Astrocyte of the cerebellum (primary cell): ENCODE measurements around the gene ZNF316.

ENCODE experiments used
- DNase-seq: peaks from one replicate; pipeline ENCODE4 v3.0.0-alpha.2; 2011; ENCODE audit warnings: low read depth
- H3K4me3 ChIP-seq: 2 replicates; pipeline ENCODE4 v1.5.1; 2011; ENCODE audit warnings: mild to moderate bottlenecking, low read depth, low read length, moderate library complexity
- CTCF ChIP-seq: IDR thresholded peaks from 2 replicates; pipeline ENCODE4 v1.5.1; 2012; ENCODE audit warnings: low read length, low read depth, moderate library complexity, mild to moderate bottlenecking; ENCODE audit errors: missing control alignments
- in situ Hi-C: cut with HindIII; loops from 2 replicates; pipeline ENCODE4 v1.10.0; 2017; ENCODE audit warnings: low sequenced_read_pairs

Gene ZNF316

GRCh38 chr7:6641305-6642035 lies 4.4 kb downstream of the ZNF316 start:
- in situ Hi-C loops = no loop called here
- H3K4me3 ChIP-seq = no peak overlapping the region
- no peak for DNase-seq
- TF ChIP-seq CTCF = no peak

DNA sequence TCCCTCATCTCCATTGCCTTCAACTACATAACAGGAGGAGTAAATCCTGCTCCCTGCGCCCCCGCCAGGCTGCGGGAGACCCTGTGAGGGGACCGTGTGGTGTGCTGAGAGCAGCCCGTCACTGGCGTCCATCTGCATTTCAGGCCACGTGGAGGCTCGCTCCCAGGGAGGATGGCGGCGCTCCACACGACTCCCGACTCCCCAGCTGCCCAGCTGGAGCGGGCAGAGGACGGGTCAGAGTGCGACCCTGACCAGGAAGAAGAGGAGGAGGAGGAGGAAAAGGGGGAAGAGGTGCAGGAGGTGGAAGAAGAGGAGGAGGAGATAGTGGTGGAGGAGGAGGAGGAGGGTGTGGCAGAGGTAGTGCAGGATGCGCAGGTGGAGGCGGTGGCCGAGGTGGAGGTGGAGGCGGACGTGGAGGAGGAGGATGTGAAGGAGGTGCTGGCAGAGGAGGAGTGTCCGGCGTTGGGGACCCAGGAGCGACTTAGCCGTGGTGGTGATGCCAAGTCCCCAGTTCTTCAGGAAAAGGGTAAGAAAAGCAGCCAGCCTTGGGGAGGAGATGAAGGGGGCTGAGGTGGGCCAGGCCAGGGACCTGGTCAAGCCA lies 5.2 kb downstream of the ZNF316 start:
- H3K4me3 ChIP-seq = no peak overlapping the region
- TF ChIP-seq CTCF = no peak
- in situ Hi-C loops = no loop called here

GRCh38 chr7:6642861-6643640 lies 5.9 kb downstream of the ZNF316 start:
- no peak for DNase-seq
- TF ChIP-seq CTCF = no peak
- no peak overlapping the region for H3K4me3 ChIP-seq
- in situ Hi-C loops = no loop called here

More for the DNA sequence above, 5.2 kb downstream of the ZNF316 start:
- DNase-seq = no peak

- H3K4me3 ChIP-seq = no peak overlapping the region
- TF ChIP-seq CTCF = no peak
- in situ Hi-C loops = no loop called here
- no peak for DNase-seq
Observed at GRCh38 chr7:6643915-6644625, 7.0 kb downstream of the ZNF316 start.

- H3K4me3 ChIP-seq = no peak overlapping the region
- DNase-seq = no peak
- in situ Hi-C loops = no loop called here
- TF ChIP-seq CTCF = no peak
Observed at GRCh38 chr7:6644728-6645127, 7.6 kb downstream of the ZNF316 start.

DNA sequence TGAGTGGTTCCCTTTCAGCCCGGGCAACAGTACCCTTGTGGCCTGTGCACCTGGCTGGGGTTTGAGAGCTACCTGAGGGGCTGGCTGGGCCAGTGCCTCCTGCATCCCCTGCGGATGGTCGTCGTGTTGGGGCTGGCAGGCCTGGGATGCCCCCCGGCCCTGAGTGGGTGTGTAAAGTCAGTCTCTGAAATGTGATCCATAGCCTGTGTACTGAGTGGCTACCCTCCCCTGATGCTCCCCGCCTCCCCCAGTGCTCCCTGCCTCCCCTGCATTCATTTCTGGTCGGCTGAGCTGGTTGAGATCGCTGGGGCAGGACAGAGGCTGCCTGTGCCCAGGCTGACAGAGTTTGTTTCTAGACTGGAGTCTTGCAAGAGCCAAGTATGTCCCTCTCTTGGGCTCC lies 9.3 kb downstream of the ZNF316 start:
- no peak for TF ChIP-seq CTCF
- no peak overlapping the region for H3K4me3 ChIP-seq
- DNase-seq = no peak
- in situ Hi-C loops = no loop called here
